Measurements from ENCODE around the gene TMEM106A. TPM values are rescaled to one million over a fixed set of nuclear protein-coding genes. Genes with fewer than 3 reads are reported as not detected.

TMEM106A gene
- total and polyA plus RNA-seq, 2 of the 13 experiments (the other 11 are each of a cell fraction or from before 2014, with no cell fraction given) = 16.9 to 35.9 TPM

DNA sequence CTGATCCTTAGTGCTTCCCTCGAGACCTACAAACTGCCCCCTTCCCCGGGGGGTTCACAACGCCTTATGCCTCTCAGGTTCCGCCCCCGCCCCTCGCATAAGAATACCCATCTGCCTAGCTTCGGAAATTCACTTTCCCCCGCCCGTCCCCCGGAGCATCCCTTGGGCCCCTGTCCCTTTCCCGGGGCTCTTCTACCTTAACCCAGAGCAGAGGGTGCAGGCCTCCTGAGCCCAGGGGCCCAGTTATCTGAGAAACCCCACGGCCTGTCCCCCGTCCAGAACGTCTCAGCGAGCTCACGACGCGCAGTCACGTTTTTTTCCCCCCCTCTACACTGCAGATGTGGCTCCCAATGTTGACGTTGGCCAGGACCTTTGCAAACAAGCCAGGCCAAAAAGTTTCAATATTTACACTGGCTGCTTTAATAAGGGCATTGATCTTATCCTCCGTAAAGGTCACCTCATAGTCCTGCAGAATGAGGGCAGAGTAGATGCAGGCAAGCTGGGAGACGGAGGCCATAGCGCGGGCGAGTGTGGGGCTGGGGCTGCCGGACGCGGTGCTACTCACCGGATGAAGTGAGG is 42.0 kb upstream of the TMEM106A start (continued):
- peak; percentile 93 for TF ChIP-seq ARNTL (CRISPR knock-in tag; IDR thresholded peaks at IDR 0.05)
- TF ChIP-seq ZNF740 (CRISPR knock-in tag; IDR thresholded peaks at IDR 0.05) = peak; percentile 93; the same call in 1 of the 2 replicates
- no peak for TF ChIP-seq HNRNPL (IDR thresholded peaks at IDR 0.05; ENCODE audit: low read depth, low read length)
- TF ChIP-seq CREB3 (CRISPR knock-in tag; IDR thresholded peaks at IDR 0.05) = no peak
- TF ChIP-seq, protein P1, sequence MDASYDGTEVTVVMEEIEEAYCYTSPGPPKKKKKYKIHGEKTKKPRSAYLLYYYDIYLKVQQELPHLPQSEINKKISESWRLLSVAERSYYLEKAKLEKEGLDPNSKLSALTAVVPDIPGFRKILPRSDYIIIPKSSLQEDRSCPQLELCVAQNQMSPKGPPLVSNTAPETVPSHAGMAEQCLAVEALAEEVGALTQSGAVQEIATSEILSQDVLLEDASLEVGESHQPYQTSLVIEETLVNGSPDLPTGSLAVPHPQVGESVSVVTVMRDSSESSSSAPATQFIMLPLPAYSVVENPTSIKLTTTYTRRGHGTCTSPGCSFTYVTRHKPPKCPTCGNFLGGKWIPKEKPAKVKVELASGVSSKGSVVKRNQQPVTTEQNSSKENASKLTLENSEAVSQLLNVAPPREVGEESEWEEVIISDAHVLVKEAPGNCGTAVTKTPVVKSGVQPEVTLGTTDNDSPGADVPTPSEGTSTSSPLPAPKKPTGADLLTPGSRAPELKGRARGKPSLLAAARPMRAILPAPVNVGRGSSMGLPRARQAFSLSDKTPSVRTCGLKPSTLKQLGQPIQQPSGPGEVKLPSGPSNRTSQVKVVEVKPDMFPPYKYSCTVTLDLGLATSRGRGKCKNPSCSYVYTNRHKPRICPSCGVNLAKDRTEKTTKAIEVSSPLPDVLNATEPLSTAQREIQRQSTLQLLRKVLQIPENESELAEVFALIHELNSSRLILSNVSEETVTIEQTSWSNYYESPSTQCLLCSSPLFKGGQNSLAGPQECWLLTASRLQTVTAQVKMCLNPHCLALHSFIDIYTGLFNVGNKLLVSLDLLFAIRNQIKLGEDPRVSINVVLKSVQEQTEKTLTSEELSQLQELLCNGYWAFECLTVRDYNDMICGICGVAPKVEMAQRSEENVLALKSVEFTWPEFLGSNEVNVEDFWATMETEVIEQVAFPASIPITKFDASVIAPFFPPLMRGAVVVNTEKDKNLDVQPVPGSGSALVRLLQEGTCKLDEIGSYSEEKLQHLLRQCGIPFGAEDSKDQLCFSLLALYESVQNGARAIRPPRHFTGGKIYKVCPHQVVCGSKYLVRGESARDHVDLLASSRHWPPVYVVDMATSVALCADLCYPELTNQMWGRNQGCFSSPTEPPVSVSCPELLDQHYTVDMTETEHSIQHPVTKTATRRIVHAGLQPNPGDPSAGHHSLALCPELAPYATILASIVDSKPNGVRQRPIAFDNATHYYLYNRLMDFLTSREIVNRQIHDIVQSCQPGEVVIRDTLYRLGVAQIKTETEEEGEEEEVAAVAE (CRISPR knock-in tag; IDR thresholded peaks at IDR 0.05; ENCODE audit: borderline replicate concordance) = no peak
- no peak for TF ChIP-seq SYNCRIP (IDR thresholded peaks at IDR 0.05; ENCODE audit: insufficient read depth, low read depth, low read length)
- TF ChIP-seq SIN3B (IDR thresholded peaks at IDR 0.05; ENCODE audit: low read length) = no peak
- peak; percentile 59; the same call in 1 of the 2 replicates for TF ChIP-seq FOXK1 (CRISPR knock-in tag; IDR thresholded peaks at IDR 0.05; ENCODE audit: borderline replicate concordance, low read depth)
- TF ChIP-seq ZNF614 (CRISPR knock-in tag; IDR thresholded peaks at IDR 0.05; ENCODE audit: borderline replicate concordance) = 0 out of 2 replicates have a peak, but pooled peaks have one; percentile 22
- TF ChIP-seq FOXP1 (IDR thresholded peaks at IDR 0.05) = no peak
- TF ChIP-seq FOXP1 (CRISPR knock-in tag; IDR thresholded peaks at IDR 0.05) = peak; percentile 69; the same call in 1 of the 2 replicates
- TF ChIP-seq, protein P2, sequence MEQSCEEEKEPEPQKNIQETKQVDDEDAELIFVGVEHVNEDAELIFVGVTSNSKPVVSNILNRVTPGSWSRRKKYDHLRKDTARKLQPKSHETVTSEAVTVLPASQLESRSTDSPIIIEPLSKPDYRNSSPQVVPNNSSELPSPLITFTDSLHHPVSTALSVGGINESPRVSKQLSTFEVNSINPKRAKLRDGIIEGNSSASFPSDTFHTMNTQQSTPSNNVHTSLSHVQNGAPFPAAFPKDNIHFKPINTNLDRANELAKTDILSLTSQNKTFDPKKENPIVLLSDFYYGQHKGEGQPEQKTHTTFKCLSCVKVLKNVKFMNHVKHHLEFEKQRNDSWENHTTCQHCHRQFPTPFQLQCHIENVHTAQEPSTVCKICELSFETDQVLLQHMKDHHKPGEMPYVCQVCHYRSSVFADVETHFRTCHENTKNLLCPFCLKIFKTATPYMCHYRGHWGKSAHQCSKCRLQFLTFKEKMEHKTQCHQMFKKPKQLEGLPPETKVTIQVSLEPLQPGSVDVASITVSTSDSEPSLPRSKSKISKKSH (CRISPR knock-in tag; IDR thresholded peaks at IDR 0.05; ENCODE audit: borderline replicate concordance) = 0 out of 2 replicates have a peak, but pooled peaks have one; percentile 15
- no peak for TF ChIP-seq ADNP (CRISPR knock-in tag; IDR thresholded peaks at IDR 0.05)
- TF ChIP-seq AHR (CRISPR knock-in tag; IDR thresholded peaks at IDR 0.05) = no peak
- TF ChIP-seq ARHGAP35 (CRISPR knock-in tag; IDR thresholded peaks at IDR 0.05; ENCODE audit: borderline replicate concordance) = no peak
- TF ChIP-seq, protein P3, sequence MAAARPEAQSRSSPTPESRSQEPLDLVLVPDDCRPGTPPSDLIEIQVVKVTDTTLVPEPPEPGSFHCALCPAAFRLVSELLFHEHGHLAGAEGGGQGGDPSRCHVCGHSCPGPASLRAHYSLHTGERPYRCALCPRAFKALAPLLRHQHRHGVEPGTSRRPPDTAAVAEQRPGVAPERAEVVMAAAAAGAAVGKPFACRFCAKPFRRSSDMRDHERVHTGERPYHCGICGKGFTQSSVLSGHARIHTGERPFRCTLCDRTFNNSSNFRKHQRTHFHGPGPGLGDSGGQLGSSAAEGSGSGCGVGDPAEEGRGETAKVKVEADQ (CRISPR knock-in tag; IDR thresholded peaks at IDR 0.05; ENCODE audit: borderline replicate concordance) = peak; percentile 57; the same call in 1 of the 2 replicates
- no peak for TF ChIP-seq ZNF143 (CRISPR knock-in tag; IDR thresholded peaks at IDR 0.05)
- TF ChIP-seq STAT6 (CRISPR knock-in tag; IDR thresholded peaks at IDR 0.05; ENCODE audit: borderline replicate concordance) = peak; percentile 61; the same call in 1 of the 2 replicates

Data from HepG2 (cell line).